NCI-H1694 (cell line): ENCODE data around the gene ATXN3L.
"Not testable (repeated sequence)": the region's sequence is repeated elsewhere in the genome, so short reads cannot be mapped to it uniquely, and the experiment has no call there.

Experiments used
- DNase-seq: peaks from one replicate; lab custom pipeline; 2025; lab: John Stamatoyannopoulos, UW

Gene ATXN3L

DNA sequence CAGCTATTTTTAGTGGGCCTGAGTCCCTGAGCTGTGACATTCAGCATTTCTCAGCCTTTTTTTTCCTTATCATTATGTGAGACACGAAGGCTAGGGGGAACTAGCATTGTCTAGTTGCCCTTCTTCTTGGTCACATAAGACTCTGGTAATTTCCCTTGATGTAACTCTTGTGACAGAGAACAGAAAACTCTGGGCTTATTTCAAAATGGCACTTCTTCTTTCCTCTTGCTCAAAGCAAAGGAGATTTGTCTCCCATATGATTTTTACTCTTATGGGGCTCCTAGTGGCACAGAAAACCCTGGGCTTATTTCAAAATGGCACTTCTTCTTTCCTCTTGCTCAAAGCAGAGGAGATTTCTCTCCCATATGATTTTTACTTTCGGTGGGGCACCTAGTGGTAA is 14.7 kb downstream of the ATXN3L start:
- no peak for DNase-seq

DNA sequence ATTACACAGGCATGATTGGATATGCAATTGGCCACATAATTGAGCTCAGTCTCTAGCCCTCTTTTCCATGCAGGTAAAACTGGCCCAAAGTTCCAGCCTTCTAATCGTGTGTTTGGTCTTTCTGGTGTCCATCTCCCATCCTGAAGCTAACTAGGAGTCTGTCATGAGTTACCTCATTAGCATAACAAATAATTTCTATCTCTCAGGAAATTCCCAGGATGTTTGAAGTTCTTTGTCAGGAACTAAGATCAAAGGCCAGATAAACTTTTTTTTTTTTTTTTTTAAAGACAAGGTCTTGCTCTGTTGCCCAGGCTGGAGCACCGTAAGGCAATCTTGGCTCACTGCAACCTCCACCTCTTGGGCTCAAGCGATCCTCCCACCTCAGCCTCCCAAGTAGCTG is 15.8 kb downstream of the ATXN3L start:
- no peak for DNase-seq

DNA sequence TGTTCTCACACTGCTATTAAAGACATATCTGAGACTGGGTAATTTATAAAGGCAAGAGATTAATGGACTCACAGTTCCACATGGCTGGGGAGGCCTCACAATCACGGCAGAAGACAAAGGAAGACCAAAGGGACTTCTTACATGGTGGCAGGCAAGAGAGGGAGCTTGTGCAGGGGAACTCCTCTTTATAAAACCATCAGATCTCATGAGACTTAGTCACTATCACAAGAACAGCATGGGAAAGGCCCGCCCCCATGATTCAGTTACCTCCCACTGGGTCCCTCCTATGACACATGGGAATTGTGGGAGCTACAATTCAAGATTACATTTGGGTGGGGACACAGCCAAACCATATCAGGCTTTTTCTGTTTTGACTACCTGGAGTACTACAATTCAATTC is 16.6 kb downstream of the ATXN3L start:
- not testable (repeated sequence) for DNase-seq

DNA sequence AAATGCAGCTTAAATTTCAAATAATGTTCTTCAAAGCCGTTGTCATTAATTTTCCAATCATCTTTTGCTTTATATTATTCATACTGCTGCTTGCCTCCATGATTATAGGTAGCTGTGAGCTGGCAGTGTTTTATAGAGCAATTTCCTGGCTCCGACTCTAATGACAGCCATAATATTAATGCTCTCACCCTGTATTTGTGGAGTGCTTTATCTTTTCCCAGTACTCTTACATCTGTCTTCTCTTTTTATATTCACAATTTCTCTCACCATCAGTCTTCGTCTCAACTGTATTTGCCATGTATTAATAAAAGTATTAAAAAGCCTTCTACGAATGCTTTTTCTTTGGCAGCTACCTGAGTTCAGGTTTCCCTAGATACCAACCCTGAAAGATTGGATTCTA is 21.0 kb downstream of the ATXN3L start:
- no peak for DNase-seq

DNA sequence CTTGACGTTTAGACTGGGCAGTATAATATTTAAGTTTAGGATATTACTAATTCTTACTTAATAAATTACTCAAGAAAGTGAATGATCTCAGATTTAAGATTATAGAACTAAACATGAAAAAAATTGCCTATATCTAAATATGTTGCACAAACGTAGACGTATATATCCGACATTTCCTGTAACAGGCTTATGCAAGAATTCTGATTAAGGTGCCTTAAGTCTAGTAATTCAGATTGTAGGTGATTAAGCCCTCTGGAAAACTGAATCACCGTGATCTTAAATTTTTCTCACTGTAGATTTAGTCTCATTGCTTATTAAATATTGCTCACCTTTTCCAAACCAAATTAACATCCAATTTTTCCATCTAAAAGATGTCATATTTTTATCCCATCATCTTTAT is 24.0 kb downstream of the ATXN3L start:
- no peak for DNase-seq

DNA sequence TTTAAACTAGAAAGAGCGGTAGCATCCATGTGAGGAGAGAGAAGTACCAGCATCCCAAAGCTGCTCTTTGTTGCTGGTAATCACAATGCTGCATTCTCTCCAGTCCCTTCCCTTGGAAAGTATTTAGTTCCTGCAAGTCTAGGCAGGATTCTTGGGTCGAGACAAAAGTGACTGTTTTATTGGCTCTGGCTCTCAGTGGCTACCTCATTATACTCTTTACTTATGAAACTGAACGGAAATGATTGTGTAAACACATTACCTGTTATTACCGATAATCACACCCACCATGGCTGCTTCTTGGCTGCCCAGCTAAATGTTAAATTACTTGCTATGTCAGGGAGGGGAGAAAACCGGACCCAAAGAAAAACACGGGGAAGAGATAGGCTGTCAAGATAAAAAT is 26.2 kb downstream of the ATXN3L start:
- no peak for DNase-seq

DNA sequence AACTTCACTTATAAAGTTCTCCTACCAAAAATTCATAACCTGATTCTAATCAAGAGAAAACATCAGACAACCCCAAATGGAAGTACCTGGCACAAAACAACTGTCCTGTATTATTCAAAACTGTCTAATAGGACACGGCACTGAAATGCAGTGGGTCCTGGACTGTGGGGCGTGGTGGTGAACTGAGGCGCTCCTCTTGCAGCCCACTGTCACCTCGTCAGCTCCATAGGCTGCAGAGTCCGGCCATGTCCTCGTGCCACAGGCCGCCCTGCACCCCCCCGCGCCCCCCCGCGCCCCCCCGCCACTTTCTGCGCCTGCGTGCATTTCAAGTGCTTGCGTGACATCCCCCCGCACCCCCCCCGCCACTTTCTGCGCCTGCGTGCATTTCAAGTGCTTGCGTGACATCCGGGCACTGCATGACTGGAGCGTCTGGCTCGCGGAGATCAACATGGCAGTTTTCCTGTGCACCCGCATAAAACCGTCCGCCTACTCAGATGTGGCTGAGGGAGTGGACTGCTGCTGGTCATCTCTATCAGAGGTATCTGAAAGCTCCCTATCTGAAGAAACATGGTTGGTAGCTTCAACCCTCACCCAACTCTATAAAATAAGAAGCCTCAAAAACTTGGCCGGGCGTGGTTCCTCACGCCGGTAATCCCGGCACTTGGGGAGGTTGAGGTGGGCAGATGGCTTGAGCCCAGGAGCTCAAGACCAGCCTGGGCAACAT is 28.8 kb downstream of the ATXN3L start:
- DNase-seq, result no peak

DNA sequence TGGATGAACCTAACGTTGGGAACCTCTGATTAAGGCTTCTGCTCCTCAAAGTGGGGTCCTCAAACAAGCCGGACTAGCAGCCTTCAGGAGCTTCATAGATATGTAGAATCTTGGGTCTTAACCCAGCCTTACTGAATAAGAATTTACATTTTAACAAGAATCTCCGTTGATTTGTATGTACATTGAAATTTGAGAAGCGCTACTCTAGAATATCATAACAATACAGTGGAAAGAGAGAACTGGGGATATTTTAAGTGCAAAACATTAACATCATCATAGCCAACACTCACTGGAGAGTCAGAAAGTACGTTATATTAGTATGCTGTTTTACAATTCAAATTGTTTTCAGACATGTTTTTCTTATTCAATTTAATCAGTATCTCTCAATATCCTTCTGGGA is 31.2 kb downstream of the ATXN3L start:
- no peak for DNase-seq

DNA sequence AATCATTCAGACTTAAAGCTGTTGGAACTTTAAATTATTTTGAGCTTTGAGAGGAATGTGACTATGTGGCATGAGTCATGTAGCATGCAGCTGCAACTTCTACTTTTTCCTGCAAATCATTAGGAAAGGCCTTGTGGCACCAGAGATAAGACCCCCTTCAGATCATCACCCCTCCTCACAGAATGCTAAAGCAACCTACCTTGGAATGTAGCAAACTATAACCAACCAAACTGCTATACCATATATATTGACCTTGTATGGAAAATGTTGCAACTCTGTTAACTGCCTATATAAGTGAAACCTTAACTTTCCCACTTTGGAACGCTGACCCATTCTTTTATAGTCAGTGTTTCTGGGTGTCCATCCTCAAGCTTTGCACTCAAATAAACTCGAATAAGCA is 32.0 kb downstream of the ATXN3L start:
- DNase-seq, result no peak

DNA sequence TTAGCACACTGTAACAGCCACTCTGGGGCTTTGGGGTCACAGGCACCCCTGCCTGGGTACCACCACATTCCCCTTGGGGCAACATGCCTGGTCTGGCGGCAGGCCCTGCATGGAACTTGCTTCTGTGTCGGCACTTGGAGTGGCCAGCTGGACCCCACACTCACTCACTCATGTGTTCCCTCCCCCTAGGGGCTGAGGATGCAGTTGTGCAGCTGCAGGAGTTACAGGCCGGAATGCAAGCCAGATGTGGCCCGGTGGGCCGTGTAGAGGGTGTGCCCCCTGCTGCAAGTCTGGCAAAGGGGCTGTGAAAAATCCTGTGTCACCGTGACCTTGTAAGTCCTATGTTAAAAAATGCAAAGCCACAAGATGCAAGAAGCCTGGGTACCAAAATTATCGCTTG is 34.2 kb downstream of the ATXN3L start:
- no peak for DNase-seq

DNA sequence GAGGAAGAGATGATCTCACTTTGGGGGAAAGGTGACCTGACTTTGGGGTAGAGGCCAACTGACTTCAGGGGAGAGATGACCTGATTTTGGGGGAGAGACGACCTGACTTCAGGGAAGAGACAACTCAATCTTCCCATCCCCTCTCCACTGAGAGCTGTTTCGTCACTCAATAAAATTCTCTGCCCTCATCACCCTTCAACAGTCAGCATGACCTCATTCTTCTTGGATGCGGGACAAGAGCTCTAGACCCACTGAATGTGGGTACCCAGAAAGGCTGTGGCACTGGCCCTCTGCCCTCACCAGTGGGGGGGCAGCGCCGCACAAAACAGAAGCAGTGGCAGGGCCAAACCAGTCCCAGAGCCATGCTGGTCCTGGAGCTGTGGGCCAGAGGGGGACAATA is 34.6 kb downstream of the ATXN3L start:
- no peak for DNase-seq

DNA sequence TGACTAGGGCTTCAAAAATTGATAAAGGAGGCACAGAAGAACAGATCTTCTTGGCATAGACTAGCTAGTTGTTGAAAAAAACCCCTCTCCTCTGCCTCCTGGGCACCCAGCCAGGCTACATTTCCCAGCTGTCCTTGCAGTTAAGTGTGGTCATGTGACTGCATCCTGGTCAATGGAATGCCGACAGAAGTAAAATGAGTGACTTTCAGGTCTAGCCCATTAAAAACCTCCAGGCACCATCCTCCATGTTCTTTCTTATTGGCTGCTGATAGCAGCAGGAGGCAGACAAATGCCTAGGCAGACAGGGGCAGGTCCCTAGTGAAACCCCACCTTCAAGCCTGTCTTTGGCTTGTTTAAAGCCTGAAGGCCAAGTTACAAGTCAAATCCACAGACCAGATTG is 35.3 kb downstream of the ATXN3L start:
- DNase-seq, result no peak

DNA sequence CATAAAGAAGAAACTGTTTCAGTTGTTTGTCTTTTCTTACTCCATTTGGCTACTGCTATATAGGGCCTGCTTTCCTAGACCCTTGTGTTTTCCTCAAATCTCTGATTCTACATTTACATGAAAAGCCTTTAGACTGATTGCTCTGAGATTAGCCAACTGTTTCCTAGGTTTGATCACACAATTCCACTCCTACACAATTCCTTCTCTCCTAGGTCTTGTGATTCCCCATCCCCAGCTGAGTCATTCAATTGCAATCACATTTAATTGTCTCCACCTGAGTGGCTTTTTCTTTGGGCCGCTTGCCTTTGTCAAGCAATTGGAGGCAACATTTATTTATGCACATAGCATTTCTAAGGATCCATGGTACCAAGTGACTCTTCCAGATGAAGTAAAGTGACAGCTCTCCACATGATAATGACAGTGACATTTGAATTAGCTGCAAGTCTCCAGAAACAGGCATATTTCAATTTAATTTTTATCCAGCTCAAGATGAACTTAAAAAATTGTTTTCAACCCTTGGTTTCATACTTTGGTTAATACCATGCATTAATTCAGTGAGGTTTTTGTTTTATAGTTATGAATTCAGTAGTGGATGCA is 35.8 kb downstream of the ATXN3L start:
- no peak for DNase-seq

DNA sequence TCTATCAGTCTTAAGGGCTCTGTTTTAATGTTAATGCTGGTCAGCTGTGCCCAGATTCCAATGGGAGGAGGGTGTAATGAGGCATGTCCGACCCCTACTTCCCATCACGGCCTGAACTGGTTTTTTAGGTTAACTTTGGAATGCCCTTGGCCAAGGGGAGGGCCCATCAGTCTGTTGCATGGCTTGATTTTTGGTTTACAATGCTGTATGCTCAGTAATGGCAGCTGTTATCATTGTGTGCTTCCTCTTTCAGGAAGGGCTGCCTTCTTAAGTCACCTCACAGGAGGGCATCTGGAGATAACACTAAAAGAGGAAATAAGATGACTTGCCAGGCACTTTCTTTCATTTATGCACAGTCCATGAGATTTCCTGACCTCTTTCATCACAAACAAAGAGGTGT is 36.3 kb downstream of the ATXN3L start:
- DNase-seq, result no peak

DNA sequence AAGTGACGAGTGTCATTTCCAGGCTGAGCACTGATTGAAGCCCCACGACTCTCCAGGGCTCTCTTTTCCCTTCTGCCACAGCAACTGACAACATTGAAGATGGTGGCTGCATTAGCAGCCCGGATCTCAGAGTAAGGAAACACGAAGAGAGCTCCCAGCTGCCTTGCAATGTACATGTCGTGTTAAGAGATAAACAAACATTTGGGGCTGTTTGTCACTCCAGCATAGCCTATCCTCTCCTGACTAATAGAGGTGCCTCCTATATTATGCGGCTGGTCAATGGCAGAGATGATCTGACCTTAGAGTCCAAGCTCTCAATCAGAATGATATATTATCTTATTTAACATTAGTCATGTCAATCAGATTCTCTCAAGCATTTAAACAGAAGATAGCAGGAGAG is 38.6 kb downstream of the ATXN3L start:
- DNase-seq, result no peak

DNA sequence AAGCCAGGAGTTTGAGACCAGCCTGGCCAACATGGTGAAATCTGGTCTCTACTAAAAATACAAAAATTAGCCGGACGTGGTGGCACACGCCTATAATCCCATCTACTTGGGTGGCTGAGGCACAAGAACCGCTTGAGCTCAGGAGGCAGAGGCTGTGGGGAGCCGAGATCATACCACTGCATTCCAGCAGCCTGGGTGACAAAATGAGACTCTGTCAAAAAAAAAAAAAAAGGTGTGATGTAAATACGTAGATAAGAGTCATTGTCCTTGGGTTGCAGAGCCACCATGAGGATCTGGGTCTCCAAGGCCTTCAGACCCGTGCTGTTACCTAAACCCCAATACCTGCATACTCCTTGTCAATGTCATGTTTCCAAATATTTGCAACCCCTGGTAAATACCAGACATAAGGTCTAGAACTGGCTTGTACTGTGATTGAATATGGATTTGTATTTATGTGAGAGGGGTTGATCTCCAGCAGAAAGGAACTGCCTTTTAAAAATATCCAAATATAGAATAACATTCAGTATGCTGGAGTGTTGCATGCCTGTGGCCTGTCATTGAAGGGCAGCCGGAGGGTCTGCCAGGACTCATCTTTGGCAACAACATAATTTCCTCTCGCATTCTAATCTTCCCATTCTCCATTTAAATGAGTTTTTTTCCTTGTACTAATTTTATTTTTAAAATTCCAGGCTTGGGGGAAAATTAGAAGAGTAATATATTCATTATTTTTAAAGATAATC is 40.4 kb downstream of the ATXN3L start:
- DNase-seq, result no peak

DNA sequence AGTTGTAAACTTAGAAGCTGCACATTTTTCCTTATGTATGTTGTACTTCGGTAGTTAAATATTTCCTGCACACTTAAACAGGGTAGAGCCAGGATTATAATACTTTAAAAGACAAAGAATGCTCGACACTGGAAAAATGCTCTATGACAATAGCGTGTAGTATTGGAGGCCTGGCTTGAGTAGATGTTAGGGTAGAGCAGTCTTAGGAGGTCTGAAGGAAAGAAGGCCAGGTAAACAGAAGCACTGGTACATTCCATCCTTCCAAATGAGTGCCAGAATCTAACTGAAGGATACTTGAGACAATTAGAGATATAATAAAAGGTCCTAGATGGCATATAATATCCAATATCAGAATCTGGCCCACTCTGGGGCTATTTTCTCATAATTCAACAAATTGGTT is 42.3 kb downstream of the ATXN3L start:
- no peak for DNase-seq

DNA sequence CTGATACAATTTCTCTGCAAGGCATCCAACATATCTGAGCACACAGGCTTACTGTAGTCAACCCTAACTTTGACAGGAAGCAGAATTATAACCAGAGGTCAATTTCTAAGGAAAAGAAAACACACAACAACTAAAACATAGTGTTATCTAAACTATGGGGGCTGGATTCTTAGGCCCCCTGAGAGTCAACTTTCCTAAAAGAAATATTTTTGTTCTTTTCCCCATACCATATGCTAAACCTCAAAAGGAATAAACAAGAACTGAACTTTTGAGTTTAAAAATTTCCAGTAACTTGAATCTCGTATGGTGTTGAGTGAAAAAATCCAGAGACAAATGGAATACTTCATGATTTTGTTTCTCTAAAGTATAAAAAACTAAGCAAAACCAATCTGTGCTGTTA is 42.9 kb downstream of the ATXN3L start:
- no peak for DNase-seq

DNA sequence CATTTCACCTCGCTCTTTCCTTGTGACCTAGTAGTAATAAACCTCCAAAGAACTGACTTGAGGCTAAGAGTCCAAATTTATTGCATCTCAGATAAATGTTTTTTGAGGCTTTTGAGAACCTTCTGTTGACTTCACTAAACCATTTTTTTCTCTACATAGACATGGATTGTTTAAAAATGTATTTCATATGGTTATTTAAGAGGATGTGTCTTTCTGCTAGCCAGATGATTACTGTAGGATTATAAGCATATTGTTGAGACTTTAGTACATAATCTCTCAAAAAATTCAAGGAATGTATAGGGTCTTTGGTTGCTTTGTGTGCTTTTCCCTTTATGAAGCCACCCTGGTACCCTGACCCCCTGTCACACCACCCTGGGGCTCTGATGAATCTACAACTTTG is 44.8 kb downstream of the ATXN3L start:
- DNase-seq, result no peak

DNA sequence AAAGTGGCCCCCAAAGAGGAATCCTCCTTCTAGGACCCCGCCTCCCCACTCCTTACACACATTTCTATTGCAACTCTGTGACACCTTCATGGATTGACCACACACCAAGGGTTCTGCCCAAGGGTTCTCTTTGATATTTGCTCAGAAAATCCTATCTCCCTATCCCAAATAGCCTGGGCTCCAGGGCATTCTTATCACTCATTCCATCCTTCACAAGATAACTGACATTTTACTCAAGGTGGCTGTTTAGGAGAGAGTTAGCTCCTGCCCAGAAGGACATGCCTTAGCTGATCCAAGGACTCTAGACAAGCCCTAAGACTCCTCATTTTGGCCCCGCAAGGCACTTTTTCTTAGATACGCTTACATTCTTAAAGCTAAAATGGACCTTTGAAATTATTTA is 47.4 kb downstream of the ATXN3L start:
- no peak for DNase-seq

DNA sequence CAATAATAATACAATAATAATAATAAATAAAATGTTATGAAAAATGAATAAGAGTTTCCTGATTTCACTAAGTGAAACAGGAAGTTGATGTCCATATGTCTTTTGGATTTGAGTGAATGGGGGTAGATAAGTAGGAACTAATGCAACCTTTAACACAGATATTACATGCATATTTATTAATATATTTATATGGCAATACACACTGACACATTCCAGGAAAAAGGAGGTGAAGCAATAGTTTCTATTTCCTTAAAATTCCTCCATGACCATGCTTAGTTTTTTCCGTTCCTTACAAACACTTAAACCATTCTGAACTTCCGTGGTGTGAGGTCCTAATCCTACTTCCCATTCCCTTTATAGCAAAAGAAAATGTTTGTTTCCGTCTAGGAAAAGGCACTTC is 48.3 kb downstream of the ATXN3L start:
- no peak for DNase-seq

DNA sequence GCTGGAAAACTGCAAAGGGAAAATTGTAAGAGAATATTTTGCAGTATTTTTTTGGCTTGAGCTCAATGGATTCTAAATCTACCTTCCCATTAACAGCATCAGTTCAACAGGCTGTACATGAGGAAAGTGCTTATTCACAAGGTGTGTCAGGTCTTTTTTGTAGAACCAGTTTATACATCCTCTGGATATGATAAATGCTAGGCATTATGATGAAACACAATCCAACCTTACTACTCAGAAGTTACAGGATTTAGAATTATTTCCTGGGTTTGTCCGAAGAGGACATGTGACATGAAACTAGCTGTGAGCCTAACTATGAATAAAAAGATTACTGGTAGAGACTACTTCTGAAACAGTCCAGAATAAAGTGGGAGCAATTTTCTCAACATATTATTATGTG is 49.5 kb downstream of the ATXN3L start:
- DNase-seq, result no peak

DNA sequence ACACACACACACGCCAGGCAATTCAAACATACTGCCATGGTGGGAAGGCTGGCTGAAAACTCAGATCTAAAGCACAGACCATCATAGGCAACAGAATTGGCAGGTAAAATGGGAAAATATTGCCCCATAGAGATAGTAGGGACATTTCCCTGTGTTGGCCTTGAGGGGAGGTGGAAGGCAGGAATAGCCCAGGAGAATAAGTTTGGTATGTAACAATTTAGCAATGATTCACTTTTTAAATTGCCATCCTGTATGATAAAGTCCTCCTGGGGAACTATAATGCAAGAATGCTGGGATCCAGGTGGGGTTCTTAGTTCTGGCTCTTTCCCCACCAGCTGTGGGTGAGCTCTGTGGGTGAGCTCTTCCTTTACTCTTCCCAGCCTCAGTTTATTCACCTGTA is 51.0 kb downstream of the ATXN3L start:
- no peak for DNase-seq
